Femur (tissue), 1 donor: ENCODE data around the gene NPHP4.

ENCODE experiments used
- DNase-seq: peaks from one replicate; pipeline ENCODE4 v3.0.0-alpha.2; 2017

Gene NPHP4

DNA sequence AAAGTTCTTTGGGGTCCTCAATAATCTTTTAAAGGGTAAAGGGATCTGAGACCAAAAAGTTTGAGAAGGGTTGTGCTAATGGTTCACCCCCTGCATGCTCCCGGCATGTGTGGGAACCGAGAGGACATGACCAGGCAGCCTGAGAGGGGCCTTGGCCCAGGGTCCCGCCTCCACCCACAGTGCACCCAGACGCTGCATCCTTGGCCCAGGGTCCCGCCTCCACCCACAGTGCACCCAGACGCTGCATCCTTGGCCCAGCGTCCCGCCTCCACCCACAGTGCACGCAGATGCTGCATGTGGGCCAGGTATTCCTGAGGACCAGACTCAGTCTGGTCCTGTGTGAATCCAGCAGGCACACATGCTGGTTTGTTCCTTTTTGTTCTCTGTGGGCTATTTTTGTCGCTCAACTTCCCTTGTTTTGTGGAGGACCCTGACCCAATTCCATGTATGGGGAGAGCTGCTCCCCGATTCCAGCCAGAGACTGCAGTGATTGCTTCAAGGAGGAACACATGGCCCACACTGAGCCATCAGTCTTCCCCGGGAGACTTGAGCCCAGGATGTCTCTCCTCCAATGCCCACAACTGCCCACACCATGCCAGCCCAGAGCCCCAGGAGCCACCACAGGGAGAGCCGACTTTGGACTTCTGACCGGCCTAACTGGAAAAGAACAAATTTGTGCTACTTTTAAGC, 3.5 kb downstream of the NPHP4 start:
- DNase-seq: no peak

DNA sequence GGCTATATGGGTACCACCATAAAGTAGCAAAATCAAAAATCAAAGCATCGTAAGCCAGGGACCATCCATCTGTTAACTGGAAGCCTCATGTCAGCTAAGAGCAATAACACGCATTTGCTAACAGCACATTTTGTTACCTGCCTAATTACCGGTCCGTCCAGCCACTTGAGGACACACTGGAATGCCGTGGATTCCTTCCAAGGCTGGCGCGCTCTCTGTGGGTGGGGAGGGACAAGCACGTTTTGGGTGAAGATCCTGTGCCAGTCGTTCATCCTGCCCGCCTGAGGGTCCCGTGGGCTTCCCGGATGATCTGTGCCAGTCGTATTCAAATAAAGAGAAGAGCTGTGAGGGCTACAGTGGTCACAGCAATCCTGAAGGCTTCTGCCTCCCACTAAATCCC, 6.2 kb downstream of the NPHP4 start:
- DNase-seq: no peak

DNA sequence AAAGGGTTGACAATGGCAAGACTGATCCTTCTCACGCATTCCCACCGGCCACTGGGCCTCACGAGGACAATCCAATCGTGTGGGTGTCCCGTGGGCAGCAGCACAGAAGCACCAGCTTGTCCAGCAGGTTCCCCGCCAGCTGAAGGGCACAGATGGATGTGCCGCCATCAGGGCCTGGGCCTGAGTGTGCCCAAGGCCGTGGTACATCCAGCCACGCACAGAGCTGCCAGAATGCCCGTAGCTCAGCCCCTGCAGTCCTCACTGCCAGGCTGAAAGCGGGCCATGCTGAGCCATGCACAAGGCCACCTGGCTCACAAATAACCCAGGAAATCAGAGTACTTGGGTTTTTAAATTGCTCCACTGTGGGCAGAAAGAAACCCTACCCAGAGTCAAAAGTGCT, 7.0 kb downstream of the NPHP4 start:
- DNase-seq: no peak

DNA sequence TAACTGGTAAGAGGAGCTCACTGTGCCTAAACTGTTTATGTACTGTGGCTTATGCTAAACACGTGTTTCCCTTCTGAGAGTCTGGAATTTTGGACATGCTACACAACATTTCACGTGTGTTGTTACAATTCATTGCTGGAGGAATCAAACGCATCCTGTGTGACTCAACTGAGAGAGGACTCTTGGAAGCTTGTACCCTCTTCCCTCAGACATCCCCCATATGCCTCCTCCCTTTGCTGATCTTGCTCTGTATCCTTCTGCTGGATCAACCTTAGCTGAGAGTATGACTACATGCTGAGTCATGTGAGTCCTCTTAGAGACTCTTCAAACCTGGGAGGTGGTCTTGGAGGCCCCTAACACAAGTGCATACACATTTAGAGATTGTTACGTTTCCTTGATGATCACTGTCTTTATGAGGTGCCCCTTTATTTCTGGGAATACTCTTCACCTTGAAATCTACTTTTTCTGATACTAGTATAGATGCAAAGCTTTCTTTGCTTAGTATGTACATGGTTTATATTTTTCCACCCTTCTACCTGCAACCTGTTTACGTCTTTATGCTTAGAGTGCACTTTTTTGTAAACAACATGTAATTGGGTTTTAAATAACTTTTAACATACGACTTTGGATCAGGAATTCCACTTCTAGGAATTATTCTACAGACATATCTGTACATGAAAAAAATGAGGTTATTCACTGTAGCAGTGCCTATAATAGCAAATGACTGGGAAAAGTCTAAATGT, 8.7 kb downstream of the NPHP4 start:
- no peak for DNase-seq

DNA sequence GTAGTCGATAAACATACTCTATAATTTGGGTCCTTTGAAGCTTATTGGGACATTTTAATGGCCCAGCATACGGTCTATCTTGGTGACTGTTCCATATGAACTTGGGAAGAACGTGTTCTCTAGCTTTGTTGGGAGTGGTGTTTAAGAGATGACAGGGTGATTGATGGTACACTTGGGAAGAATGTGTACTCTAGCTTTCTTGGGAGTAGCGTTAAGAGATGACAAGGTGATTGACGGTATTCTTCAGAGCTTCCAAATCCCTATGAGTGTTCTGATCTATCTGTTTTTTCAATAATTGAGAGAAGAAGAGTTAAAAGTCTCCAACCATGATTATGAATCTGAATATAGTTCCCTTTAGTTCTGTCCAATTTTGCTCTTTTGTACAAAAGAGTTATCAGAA, 9.4 kb downstream of the NPHP4 start:
- no peak for DNase-seq

DNA sequence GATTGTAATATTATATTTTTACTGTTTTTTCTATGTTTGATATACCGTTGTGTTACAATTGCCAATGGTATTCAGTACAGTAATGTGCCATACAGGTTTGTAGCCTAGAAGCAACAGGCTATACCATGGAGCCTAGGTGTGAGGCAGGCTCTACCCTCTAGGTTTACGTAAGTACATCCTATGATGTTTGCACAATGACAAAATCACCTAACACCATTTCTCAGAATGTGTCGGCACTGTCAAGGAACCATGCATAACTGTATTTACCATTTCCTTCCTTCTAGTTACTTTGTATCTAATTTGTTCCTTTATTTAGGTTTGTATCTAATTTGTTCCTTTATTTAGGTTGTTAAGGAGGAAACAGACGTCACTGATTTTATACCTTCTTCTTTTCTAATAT, 9.9 kb downstream of the NPHP4 start:
- DNase-seq: no peak

DNA sequence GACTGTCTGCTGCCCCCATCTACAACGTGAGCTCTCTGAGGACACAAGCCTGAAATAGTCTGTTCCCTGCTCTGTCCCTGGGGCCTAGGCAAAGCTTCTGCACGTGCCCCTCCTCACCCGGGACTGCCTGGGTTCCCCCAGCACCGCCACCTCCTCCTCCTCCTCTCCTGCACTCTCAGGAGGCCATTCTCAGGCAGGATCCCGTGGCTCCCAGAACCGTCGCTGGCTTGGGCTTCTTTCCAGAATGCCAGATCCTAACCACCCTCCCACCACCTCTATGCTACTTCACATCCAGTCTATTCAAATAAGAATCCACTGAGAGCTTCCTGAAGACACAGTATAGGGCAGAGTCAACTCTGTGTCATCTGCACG, 11.2 kb downstream of the NPHP4 start:
- no peak for DNase-seq

DNA sequence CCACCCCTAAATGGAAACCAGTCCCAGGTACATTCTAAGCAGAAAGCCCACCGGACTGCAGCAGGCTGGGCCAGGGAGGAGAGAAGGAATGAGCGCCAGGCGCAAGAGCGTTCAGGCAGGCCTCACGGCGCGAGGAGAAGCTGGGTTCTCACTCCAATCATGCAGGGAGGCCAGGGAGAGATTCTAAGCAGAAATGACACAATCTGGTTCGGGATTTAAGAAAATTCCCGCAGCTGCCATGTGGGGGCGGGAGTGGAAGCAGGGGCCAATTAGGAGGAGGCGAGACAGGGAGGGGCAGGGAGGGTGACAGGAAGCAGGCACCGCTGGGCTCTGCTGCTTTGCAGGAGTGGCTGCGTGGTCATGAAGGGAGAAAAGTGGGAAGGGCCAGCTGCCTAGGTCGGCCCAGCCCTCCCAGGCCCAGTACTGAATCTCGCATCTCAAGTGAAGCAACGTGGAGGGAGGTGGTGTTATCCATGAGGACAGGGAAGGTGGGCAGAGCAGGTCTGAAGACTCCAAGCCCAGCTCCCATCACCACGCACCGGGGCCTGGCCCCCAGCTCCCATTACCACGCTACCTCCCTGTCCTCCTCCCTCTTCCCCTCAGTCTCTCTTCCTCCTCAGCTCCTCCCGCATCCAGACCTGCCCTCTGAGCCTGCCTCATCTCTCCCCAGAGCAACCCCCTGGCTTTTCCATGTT, 11.8 kb downstream of the NPHP4 start:
- peak; percentile 37 for DNase-seq

DNA sequence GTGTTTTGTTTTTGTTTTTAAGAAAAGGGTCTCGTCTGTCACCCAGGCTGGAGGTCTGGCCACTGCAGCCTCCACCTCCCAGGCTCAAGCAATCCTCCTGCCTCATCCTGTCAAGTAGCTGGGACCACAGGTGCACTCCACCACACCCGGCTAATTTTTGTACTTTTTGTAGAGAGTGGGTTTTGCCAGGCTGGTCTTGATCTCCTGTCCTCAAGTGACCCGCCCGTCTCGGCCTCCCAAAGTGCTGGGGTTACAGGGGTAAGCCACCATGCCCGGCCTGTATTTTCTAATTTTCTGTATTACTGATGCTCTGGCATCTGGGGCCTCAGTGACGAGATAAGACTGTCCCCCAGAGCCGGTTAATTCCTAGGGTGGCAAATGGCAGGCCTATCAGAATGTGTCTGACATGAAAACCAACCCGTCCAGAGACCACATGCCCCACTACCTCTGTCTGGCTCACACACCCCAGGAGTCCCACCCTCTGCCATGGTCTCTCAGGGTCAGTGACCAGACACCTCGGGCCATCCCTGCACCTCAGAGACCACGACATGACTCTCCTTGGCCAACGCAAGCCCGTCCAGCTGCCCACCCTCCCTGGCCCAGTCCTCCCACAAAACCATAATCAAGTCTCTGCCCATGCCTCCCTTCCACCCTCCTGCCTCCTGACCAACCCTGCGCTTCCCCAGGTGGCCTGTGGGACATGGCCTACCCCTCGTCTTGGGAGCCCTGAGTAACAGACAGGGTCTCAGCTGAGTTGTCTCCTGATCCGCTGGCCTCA, 12.5 kb downstream of the NPHP4 start:
- no peak for DNase-seq

DNA sequence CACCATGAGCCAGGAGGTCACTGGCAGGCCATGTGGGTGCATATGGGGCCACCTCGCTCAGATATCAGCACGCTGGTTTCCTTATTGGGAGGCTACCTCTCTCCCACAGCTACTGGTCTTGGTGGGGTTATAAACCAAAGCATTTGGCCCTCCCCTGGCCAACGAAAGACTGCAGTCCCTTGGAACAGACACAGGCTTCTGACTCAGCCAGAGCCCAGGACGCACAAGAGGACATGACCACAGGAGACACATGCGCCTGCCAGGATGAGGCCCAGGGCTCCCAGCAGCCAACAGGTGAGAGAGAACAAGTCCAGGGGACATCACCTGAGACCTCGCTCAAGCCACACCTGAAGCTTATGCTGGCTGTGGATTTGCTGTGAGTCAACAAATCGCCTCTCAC, 13.8 kb downstream of the NPHP4 start:
- no peak for DNase-seq

DNA sequence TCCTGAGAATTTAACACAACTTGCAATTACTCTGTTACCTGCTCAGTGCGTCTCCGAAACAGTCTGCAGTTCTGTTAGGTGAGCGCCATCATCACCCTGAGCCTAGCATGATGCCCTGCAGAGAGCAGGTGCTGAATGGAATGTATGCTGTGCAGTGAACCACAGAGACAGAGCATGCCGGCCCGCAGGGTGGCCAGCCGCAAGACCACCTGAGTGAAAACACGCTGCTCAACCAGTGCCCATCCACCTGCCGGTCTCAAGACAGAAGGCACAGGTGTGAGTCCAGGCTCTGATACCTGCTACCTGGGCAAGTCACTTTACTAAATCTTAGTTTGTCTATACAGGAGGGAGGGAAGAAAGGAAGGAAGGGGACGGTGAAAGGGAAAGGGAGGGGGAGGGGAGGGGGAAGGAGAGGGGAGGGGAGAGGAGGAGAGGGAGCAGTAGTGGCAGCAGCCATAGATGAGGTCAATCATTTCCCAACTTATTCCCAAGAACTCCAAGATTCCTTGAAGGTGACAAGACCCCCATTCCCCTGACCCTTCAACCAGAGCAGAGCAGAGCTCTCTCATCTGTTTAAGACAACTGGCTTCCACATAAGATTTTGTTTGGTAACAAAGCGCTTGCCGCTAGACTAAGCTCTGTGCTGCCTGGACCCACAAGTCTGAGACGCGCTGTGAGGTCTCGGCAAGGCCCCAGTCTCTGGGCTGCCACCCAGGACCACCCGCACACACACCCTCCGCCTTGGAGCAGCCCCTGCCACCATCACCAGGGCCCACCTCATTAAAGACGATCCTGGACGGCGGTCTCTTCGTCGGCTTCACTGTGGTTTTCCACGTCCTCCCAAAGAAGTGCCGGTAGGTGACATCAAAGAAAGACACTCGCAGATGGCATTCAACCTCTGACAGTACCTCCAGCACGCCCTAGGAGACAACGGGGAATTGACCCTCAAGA, 14.5 kb downstream of the NPHP4 start:
- DNase-seq: no peak

DNA sequence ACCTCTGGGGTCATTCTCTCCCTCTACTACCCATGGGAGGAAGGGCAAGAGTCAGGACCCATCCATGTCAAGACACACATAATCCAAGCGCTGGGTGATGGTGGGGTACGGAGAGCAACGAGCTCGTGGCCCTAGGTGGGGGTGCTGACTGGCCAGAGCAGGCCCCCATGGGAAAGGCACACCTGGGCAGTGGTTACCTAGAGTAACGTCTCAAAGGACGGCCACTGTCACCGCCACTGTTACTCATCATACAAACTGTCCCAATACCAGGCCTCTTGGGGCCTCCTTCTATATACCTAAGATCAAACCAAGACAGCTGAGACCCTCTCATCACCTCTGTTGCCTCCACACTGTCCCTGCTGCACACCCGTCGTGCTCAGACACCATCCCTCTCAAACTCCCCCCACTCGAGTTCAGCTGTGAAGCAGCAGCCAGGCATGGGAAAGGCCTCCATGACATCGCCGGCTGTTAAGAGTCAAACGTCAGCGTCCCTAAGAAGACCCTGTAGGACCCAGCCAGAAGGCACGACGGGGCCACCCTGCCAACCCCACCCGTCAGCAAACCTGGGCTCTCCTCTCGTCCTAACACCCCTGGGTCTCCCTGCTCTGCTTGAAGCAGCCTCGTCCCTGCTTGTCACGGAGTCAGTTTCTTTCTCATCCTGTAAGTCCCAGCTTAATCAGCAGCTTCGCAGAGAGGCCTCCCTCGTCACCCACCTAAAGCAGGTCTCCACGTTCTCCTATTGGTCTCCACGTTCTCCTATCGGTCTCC, 15.3 kb downstream of the NPHP4 start:
- DNase-seq: no peak

DNA sequence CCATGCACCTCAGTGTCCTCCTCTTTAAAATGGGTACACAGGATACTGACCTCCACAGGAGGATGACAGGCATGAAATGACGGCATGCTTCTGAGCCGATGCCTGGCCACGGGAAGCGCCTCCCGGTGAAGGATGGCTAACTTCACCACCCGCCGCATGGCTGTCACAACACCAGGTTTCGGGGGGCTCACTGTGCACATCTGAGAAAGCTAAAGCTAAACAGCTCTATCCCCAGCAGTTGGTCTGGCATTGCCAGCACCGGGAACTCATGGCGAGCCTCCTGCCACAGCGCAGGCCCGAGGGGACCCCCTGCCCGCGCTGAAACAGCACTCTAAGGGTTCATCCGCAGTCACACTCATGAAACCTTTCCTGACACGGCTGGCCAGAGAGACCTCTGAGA, 16.0 kb downstream of the NPHP4 start:
- DNase-seq: no peak

DNA sequence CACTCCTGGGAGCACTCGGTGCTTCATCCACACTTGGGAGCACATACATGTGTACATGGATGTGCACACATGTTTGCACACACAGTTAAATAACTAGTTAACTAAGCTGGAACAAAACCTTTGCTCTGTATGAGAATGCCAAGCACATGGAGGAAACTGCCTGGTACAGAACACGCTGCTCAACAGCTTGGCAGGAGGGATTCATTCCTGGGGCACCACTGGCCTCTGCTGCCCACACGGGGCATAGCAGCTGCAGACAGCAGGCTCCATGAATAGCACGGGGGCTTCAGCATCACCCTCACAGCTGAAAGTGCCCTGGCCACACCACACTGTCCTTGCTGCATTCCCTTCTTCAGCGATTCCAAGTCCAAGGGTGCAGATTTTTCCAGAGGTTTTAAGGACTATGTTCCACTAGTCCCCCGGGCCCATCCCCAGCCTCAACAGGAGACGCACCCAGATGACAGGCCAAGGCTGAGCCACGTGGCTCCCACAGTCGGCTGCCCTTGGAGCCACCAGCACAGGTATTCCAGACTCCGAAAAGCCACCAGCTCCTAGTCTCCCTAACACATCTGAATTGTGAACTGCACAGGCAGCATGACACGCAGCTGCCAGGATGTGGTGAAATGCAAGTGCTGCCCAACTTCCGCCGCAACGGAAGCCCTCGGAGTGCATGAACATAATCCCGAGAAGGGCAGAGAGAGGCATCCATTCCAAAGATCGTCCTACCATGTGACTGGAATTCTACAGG, 16.9 kb downstream of the NPHP4 start:
- peak; percentile 79 for DNase-seq

DNA sequence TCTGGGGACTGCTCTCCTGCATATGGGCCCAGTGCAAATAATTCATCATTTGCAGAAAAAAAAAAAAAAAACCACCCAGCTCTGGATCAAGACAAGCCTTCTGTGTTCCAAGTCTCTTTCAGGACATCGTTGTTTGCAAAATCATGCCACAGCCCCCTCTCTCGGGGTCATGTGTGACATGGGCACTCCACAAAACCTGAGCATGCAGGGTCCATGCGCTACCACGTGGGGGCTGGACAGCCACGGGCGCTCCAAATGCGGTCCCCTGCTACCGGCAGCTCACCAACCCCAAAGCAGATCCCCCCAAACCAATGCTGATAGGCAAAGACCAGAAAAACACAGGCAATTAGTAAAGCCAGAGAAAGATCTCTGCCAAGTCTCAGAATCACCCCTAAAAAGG, 17.6 kb downstream of the NPHP4 start:
- DNase-seq: no peak

DNA sequence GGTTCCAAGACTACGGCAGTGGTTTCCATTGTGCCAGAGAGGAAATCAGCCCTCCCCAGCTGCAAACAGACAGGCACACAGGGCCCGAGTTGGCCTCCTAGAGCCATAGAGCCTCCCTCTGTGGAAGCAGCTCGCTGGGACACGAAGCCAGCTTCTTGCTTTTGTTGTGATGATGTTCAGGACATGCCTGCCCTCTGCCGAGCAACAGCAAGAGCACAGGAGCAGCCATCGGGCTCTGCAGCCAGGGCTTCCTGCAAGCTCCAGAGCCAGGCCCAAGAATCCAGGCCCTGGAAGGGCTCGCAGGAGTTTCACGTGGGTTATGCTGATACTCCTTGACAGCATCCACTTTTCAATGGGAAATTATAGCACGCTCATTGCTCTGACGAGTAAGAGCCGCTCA, 18.5 kb downstream of the NPHP4 start:
- DNase-seq: no peak

DNA sequence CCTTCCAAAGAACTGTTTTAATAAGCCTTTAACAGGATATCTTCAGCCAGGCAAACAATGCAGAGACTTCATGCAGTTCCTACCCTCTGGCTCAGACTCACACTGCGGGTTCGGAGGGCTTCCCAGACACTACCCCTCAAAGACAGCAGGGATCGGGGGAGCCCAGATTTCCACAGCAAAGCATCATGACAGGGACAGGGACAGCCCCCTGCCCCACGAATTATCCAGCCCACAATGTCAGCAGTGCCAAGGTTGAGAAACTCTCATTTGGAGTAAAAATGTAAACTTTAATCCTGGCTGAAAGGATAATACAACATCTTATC, 20.1 kb downstream of the NPHP4 start:
- DNase-seq: no peak

DNA sequence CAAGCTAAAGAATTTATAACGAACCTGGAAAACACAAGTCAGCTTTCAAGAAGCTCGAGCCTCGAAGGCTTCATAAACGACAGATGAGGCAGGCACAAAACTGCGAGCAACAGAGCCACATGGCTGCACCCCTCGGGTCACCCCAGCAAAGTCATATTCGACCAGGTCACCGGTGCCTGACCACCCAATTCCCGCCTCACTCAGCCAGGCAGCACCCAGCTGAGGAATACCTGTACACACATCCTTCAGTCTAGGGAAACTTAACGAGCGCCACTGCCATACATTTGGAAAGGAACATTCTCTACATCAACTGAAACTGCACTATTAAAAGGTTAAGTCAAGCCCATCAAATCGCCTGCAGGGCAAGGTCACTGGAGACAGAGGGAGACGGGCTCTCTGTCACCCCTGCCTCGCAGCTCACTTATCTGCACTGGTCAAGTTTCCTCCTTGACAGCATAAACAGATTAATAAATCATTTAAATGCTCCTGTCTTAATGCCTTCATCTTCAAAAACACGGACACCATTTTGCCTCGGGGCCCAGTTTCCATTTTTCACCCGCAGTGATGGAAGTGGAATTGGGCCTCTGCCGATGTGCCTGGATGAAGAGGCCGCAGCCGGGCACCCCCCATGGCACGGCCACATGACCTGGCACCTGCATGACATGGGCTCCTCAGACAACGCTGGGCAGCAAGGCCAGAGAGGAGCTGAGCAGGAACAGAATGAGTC, 20.6 kb downstream of the NPHP4 start:
- no peak for DNase-seq

DNA sequence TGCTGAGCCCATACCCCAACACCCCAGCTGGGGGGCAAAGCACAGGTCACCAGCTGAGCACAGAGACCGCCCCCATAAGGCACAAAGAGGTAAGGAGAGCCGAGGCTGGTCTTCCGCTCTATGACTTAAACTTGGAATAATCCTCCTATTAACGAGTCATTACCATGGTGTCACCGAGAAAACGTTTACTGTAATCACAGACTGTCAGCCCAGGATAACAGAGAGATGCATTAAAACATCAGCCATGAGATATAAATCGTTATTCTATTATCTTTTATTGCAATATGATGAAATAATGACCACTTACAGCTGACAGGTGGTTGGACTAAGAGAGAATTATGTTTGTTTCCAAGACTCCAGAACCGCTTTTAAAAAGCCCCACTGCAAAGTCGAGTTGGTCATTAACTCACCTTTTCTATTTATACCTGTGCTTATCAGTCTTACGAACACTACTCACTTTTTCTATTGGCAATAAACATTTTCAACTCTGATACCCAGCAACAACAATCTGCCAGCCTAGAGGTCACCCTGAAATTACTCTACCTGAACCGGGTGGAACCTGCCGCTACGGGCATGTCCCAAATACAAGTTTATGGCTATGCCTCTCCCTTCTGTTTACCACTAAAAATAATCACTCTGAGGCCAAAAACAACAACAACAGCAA, 21.5 kb downstream of the NPHP4 start:
- DNase-seq: no peak

DNA sequence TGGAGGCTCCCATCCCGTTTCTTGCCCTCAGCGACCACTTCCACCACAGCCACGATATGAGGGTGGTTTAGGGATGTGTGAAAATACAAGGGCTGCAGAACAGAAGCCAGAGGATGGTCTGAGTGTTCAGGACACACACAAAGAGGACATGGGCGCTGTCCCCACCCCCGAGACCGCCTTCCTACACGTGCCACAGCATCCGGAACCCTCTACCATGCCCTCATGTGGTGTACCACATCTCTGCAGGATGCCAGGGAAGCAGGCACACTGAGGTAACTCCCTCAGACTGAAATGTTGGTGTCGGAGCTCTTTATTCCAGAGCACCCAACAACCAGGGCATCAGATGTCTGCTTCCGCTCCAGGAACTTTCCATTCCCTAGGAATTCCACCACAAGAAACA, 23.1 kb downstream of the NPHP4 start:
- no peak for DNase-seq
